ENCODE measurements around the gene SMOC2.

The SMOC2 gene

GRCh38 chr6:168472363-168472762 lies 31.4 kb downstream of the SMOC2 start:
- Histone ChIP-seq H3K36me3 (ENCODE audit: low read depth) (no peaks in the 10 kb centered on the region), H3K27ac (ENCODE audit: poor library complexity, severe bottlenecking) (no peak overlapping the region), H3K4me1 (ENCODE audit: insufficient read depth, poor library complexity, severe bottlenecking) (no peaks in the 10 kb centered on the region), H3K4me3 (ENCODE audit: severe bottlenecking) (no peak overlapping the region), H3K9me3 (ENCODE audit: severe bottlenecking) (no peaks in the 10 kb centered on the region), H3K27me3 (ENCODE audit: insufficient read depth, poor library complexity, severe bottlenecking) (peaks cover 10% of the 10 kb centered on the region)
- DNase-seq (ENCODE audit: low spot score) (no peak), ATAC-seq (ENCODE audit: low read depth) (no peak)
- TF ChIP-seq CTCF (IDR thresholded peaks at IDR 0.05; ENCODE audit: poor library complexity, severe bottlenecking), result no peak

DNA sequence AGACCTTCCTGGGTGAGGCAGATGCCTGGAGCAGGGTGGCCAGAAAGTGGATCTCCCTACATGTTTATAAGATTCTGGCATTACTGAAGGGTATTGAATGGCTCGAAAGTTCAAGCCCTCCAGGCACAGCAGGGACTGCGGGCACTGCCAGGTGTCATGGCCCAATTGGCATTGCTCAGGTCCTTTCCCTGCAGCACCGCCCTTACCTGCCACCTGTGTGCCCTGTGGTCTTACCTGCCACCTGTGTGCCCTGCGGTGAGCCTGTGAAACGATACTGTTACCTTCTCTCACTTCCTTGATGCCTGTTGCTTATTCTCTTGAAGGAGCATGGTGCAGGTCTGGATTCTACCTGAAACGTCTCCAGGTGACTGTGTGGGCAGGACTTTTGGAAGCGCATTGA lies 32.2 kb downstream of the SMOC2 start:
- no peaks in the 10 kb centered on the region for H3K4me1 ChIP-seq (ENCODE audit: insufficient read depth, poor library complexity, severe bottlenecking)
- ATAC-seq (ENCODE audit: low read depth) (no peak), DNase-seq (ENCODE audit: low spot score) (no peak)
- H3K9me3 ChIP-seq (ENCODE audit: severe bottlenecking), result no peaks in the 10 kb centered on the region
- H3K27me3 ChIP-seq (ENCODE audit: insufficient read depth, poor library complexity, severe bottlenecking), result peaks cover 10% of the 10 kb centered on the region
- H3K36me3 ChIP-seq (ENCODE audit: low read depth), result no peaks in the 10 kb centered on the region
- no peak for TF ChIP-seq CTCF (IDR thresholded peaks at IDR 0.05; ENCODE audit: poor library complexity, severe bottlenecking)
- no peak overlapping the region for H3K4me3 ChIP-seq (ENCODE audit: severe bottlenecking)
- no peak overlapping the region for H3K27ac ChIP-seq (ENCODE audit: poor library complexity, severe bottlenecking)

DNA sequence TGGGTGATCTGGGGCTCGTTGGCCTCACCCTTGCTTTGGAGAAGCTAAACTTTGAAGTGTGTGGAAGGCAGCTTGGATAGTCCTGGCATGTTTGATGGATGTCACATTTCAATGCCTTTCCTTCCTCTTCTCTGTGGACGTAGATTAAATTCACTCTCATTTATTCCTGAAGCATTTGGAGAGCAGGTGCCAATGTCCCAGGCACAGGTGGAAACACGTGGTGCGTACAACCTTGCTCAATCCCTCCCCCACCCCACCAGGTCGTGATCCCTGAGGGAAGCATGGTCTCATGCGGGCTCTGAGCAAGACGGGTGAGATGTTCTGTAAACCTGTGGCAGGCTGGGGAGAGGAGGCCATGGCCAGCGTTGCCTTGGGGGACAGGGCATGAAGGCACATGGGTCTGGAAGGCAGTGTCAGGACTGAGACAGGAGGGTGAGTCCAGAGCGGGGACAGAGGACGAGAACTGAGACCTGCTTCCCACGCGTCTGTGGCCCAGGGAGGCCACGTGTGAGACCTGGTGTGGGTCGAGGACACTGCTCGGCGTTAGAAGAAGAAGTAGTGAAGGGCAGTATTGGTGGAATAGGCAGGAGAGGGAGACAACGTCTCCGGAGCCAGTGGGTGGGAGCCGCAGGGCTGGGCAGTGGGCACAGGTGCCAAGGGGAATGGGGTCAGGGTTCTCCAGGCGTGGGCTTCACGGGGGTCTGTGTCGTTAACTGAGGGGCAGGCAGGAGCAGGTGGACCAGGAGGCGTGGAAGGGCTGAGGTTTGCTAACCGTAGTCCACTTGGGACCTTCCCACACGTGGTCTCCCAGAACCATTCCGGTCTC lies 34.4 kb downstream of the SMOC2 start:
- H3K4me3 ChIP-seq (ENCODE audit: severe bottlenecking), result no peak overlapping the region
- DNase-seq (ENCODE audit: low spot score) (no peak), ATAC-seq (ENCODE audit: low read depth) (no peak)
- TF ChIP-seq CTCF (IDR thresholded peaks at IDR 0.05; ENCODE audit: poor library complexity, severe bottlenecking), result no peak
- no peak overlapping the region for H3K27ac ChIP-seq (ENCODE audit: poor library complexity, severe bottlenecking)
- no peaks in the 10 kb centered on the region for H3K4me1 ChIP-seq (ENCODE audit: insufficient read depth, poor library complexity, severe bottlenecking)
- no peaks in the 10 kb centered on the region for H3K36me3 ChIP-seq (ENCODE audit: low read depth)
- no peaks in the 10 kb centered on the region for H3K9me3 ChIP-seq (ENCODE audit: severe bottlenecking)
- H3K27me3 ChIP-seq (ENCODE audit: insufficient read depth, poor library complexity, severe bottlenecking), result peaks cover 17% of the 10 kb centered on the region

DNA sequence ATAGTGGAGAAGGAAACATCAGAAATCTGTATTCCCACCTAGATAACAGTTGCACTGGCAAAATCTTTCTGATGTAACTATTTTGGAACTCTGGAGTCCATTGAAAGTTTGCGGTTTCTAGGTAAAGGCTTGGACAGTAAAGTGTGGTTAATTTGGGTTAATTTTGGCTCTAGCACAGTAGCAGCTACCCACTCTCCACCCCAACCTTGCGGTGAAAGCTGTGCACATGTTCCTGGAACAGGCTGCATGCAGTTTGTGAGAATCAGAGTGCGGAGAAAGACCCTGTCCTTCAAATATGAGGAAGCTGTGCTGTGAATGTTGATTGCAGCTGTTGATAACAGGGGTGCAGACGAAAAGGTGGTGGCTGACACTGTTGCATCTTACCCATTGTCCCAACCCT lies 38.4 kb downstream of the SMOC2 start:
- Histone ChIP-seq H3K27me3 (ENCODE audit: insufficient read depth, poor library complexity, severe bottlenecking) (peaks cover 15% of the 10 kb centered on the region), H3K4me3 (ENCODE audit: severe bottlenecking) (no peak overlapping the region), H3K36me3 (ENCODE audit: low read depth) (no peaks in the 10 kb centered on the region), H3K27ac (ENCODE audit: poor library complexity, severe bottlenecking) (no peak overlapping the region), H3K4me1 (ENCODE audit: insufficient read depth, poor library complexity, severe bottlenecking) (no peaks in the 10 kb centered on the region), H3K9me3 (ENCODE audit: severe bottlenecking) (no peaks in the 10 kb centered on the region)
- ATAC-seq (ENCODE audit: low read depth), result no peak
- DNase-seq (ENCODE audit: low spot score), result no peak
- TF ChIP-seq CTCF (IDR thresholded peaks at IDR 0.05; ENCODE audit: poor library complexity, severe bottlenecking), result no peak

- ATAC-seq (ENCODE audit: low read depth) (no peak), DNase-seq (ENCODE audit: low spot score) (no peak)
- Histone ChIP-seq H3K27ac (ENCODE audit: poor library complexity, severe bottlenecking) (no peak overlapping the region), H3K9me3 (ENCODE audit: severe bottlenecking) (no peaks in the 10 kb centered on the region), H3K36me3 (ENCODE audit: low read depth) (no peaks in the 10 kb centered on the region), H3K4me1 (ENCODE audit: insufficient read depth, poor library complexity, severe bottlenecking) (no peaks in the 10 kb centered on the region), H3K4me3 (ENCODE audit: severe bottlenecking) (no peak overlapping the region), H3K27me3 (ENCODE audit: insufficient read depth, poor library complexity, severe bottlenecking) (peaks cover 15% of the 10 kb centered on the region)
- no peak for TF ChIP-seq CTCF (IDR thresholded peaks at IDR 0.05; ENCODE audit: poor library complexity, severe bottlenecking)
These were observed 39.5 kb downstream of the SMOC2 start for GRCh38 chr6:168480481-168480880.
